Activated T-helper 1 cell treated with anti-CD3 and anti-CD28 coated beads, Interleukin-2, amount 50 U/mL, for 16 hours (primary cell): ENCODE results near the gene EFNB2.

Source experiments
- DNase-seq, 2 donors: peaks; one replicate each; pipeline ENCODE4 v3.0.0-alpha.2; 2020; ENCODE audit warnings: low read depth in 1 of 2, low spot score in 1 of 2

EFNB2 gene

DNA sequence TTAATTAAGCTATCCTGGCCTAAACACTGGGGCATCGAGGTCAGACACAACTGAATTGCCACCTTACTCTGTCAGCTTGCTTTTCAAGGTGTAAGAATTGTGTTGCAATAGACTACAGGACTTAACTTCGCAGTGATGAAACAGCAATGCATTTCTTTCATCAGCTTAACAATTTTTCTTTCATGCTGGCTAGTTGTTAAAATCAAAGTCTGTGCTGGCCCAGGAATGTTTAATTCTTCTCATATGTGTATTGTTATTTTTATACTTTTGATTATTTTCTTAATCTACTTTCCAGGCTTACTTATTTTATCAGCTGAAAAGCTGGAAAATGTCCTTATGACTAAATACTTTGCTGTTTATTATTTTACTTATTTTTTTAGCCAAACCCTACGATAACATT lies 79.7 kb downstream of the EFNB2 start:
- no peak for DNase-seq

DNA sequence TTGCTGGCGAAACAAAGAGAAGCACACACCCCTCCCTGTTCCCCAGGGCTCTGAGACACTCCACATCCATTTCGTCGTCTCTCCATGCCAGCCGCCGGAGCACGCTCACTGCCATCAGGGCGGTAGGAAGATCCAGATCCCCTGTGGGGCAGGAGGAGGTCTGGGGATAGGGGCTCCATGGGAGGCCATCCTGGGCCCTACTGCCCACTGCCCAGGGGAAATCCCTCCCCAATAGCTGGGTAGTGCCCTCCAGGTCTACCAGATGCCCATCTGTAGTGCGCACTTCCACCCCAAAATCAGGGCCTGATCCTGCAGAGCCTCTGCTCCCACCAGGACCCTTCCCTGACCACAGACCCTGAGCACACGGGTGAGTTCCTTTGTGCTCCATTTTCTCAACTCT lies 80.3 kb downstream of the EFNB2 start:
- no peak for DNase-seq

DNA sequence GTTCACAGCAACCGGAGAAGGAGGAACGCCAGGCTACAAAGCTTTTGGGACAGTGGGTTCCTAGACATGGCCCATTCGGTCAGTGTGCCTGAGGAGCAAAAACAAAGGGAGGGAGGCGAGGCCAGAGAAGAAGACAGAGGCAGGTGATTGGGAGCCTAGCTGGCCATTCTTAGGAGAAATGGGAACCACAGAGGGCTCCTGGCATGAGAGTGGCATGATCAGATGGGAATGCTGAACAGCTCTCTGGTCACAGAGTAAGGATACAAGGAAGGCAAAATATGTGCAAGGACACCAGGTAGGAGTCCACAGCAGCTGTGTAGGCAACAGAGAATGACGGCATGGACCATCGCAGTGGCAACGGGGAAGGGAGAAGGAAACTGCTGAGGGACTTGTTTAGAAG lies 82.4 kb downstream of the EFNB2 start:
- DNase-seq, result no peak

DNA sequence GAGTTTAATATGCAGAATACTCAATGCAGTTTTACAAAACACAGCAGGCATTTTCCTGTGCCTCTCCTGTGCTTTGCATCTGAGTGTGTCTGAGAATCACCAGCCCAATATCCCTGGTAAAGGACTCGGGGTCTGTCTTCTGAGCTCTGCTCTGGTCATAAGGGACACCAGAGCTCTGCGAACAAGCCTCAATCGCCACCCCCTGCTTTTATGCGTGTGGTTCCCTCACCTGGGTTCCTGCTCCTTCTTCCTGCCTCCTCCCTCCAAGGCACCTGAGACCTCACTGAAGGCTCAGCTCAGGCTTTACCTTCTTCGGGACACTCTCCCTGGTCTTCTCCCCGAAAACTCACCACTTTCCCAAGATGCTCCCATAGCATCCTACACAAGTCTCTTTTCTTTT lies 84.5 kb downstream of the EFNB2 start:
- no peak for DNase-seq

DNA sequence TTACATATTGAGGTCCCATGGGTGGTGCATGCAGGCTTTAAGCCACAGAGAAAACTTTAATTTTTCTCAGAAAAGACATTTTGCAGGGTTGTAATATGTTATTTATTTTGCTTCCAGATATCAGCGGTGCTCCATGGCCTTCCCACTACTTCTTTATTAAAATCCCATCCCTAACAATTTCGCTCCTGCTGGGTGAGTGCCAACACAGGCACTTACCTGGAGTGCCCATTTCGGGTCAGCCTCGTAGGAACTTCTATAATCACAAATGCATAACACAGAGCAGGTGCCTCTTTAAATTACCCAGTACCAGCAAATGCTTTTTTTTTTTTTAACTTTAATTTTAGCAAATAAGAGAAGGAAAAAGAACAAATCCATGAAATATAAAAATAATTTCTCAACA lies 86.4 kb downstream of the EFNB2 start:
- no peak for DNase-seq

DNA sequence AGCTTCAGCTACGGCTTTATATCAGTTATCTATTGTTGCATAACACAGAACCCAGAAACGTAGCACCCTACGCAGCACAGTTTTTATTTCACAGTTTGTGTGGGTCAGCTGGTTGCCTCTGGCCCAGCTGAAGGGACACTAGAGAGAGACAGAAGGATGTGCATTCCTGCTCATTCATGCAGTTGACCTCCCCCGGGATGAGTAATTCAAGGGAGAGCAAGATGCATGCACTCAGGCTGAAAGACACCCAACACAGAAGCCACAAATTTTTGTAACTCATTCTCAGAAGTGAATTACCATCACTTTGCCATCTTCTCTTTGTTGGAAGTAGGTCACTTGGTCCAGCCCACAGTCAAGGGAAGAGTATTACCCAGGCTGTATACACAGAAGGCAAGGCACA lies 89.5 kb downstream of the EFNB2 start:
- DNase-seq, result no peak

DNA sequence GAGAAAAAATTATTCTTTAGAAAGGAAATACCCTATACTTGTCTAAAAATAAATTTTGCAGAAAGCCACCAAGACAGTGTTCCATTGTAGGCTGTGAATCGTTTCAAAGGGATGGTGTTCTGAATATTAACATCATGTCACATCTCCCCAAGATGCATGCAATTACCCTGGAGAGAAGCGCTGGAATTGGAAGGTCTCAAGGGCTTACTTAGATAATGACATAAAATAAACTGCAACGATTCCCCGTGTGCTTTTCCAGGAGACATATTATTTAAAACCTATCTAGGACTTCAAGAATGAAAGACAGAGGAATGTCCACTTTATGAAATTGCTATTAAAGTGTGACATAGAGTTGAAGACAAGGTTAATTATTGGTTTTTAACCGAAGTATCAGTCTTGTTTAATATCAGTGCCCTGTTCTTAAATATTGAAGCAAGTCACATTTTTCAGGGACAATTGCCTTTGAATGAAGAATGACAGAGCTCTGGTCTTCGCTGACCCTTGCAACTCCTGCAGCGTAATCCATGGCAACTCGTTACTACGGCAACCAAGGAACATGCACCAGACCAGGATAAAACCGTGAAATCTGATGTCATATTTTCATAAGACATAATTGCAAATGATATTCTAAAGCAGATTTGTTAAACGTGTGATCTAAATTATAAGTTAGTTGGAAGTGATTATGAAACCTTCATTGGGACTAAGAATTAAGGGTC lies 91.7 kb downstream of the EFNB2 start:
- no peak for DNase-seq

DNA sequence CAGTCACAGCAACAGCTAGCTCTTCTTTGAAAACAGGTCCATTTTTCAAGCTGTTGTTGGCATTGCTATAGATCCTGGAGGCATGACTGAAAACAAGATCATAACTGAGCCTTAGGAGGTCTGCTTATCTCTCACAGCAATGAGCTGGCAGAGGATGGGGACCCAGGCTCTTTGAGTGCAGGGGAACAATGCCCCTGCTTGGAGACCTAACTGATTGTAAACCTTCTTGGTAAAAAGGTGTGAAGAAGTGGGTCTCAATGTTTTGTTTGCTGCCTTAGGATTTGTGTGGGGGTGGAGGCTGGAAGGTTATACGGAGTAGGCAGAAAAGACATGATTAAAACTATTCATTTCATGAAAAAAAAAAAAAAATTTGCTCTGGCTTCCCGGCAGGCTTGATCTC lies 94.6 kb downstream of the EFNB2 start:
- no peak for DNase-seq
